GM12874 (cell line): Measurements from ENCODE around the gene INTS6.

ENCODE experiments used
- TF ChIP-seq, protein P1 (sequence below): IDR thresholded peaks from 2 replicates; pipeline ENCODE4 v1.5.1; 2011; ENCODE audit warnings: low read depth, mild to moderate bottlenecking, control low read depth, low read length, moderate library complexity; ENCODE audit not compliant: insufficient read depth

INTS6 gene

DNA sequence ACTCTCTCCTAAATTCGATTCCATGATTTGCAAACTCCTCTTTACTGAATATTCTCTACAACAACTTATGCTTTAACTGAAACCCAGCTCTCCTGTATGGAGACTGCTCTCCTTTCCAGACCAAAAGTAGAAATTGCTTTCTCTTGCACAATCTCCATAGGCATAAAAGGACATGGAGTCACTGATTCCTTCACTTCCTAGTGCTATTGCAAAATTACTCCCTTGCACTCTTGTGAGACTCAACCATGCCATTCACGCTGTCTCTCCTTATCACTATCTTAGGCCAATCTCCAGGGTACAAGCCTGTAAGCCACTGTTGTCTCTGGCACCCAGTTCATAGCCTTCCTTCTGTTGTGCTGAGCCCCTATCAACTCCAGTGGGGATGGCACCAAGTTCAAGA is 82.7 kb downstream of the INTS6 start:
- TF ChIP-seq, protein P1, sequence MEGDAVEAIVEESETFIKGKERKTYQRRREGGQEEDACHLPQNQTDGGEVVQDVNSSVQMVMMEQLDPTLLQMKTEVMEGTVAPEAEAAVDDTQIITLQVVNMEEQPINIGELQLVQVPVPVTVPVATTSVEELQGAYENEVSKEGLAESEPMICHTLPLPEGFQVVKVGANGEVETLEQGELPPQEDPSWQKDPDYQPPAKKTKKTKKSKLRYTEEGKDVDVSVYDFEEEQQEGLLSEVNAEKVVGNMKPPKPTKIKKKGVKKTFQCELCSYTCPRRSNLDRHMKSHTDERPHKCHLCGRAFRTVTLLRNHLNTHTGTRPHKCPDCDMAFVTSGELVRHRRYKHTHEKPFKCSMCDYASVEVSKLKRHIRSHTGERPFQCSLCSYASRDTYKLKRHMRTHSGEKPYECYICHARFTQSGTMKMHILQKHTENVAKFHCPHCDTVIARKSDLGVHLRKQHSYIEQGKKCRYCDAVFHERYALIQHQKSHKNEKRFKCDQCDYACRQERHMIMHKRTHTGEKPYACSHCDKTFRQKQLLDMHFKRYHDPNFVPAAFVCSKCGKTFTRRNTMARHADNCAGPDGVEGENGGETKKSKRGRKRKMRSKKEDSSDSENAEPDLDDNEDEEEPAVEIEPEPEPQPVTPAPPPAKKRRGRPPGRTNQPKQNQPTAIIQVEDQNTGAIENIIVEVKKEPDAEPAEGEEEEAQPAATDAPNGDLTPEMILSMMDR, result no peak

DNA sequence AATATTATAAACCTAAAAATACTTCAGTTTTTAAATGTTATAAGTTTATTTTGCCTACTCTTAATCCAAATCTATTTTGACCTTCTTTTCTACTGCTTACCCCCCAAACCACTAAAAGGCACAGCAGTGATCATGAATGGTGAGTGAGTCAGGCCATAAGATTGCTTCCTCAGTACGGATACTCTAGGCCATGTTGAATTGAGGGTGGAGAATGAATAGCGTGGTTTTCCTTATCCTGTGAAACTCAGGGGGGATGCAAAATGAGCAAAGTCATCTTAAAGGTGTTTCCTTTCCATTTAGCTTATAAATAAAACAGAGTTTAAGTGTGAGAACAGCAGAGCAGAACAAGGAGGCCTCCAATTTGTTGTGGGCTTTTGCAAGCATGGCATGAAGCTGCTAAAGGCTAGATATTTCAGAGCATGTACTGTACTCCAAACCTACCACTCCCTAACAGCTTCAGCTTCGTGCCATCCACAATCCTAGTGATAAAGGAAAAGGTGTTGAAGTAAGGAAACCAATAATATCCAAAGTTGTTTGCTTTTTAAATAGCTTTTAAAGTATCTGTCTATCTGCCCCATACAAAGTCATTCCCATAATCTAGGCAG is 88.3 kb downstream of the INTS6 start:
- TF ChIP-seq, protein P1, result no peak

DNA sequence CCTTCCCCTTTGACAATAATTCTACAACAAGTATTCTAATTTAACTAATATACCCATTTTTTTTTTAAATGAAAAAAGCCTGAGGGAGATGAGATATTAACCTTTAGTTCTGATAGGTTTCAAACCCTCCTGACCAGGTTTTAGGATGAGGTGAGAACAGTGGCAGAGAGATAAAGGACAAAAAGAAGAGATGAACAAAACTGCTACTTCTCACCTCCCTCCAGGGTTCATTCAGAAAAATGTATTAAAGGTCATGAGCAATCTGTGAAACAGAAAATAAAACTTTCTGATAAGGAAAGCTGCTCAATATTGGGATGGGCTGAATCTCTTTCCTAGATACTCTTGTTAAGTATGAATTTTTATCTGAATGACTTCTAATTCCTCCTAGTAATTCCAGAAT is 89.2 kb downstream of the INTS6 start:
- TF ChIP-seq, protein P1, result no peak

DNA sequence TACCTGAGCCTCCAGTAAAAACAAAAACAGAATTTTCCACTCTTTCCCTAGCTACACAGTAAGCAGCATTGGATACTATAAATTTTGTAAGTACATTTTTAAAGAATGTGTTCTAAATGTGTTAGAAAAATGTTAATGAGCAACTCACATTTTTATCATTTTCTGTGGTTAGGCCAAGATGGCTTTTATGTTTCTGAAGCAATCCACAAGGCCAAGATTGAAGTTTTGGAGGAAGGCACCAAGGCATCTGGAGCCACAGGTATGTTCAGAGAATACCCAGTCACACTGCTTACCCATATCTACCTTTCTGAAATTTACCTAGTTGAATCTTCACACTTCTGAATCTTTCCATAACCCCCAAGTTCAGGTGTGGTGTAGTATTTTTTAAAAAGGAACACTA is 91.7 kb downstream of the INTS6 start:
- TF ChIP-seq, protein P1, result no peak

DNA sequence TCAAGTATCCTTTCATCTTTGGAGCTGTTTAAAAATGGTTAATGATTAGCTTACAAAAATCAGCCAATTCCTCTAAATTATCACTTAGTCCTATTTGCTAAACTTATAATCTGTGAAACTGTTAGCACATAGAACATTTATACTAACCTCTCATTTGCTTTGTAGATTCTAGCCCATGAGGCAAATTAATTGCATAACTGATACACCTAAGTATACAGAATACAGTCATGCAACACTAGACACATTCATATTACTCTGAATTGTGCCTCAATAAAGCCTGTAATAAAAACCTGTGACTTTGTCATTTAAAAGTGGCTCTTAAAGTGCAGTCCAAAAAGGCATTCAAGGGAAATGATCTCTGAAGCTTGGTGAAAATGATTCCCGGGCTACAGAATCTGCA is 92.3 kb downstream of the INTS6 start:
- TF ChIP-seq, protein P1, result no peak

DNA sequence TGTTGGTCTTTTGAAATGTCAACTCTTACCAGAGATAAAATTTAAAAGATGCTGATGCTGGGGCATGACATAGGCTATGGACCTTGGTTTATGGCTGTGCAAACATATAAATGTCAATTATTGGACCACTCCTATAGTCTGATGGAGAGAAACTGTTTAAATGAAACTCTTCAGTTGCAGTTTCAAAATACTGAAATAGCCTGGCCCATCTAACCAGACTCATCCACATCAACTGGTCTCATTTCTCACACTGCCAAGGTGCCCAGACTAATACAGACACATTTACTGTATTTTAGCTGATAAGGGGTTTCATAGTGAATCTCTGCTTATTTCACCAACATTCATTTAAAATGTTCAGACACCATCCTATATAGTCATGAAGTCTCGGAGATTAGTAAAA is 93.5 kb downstream of the INTS6 start:
- TF ChIP-seq, protein P1, result no peak

DNA sequence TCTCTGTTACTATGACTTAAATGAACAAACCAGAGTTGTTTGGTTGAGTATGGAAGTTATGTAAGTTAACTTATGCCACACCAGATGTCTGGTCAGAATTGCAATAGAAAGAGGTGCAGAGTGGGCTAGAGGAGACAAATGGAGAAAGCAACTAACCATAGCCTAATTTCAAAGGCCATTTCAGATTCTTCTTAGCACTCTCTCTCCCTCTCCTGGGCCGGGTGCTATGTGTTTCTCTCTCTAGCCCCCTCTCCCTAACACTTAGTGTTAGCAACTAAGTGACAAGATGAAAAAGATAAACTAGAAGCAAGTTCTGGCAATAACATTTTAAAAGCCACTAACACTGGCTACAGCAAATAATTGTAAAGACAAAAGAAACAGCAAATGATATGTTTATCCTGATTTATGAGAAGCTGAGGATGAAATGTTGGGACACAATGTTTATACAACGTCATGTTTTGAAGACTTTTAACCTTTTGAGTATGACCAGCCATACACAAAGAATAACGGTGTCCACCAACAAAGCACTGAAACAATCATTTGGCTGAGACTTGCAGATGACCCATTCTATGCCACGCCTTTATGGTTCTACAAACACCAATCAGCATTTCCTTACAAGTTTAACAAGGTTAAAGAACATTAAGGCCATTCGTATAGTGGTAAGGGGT is 94.8 kb downstream of the INTS6 start:
- TF ChIP-seq, protein P1, result no peak

DNA sequence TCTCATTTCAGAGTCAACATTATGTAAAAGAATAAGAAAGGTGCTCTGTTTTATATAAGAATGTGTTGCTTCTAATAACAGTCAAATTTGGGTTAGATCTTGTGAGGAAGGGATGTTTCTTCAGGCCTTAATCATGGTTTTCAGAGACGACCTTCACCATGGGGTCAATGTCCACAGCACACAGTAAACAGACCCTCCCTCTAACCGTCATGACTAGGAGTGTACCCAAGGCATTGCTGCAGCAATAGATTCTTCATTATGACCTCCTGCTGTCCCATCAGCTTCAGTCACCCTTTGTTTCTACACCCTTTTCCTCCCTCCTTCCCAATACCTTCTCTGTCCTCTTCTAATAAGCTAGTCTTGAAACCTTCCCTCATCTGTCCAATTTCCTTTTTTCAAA is 97.6 kb downstream of the INTS6 start:
- TF ChIP-seq, protein P1, result no peak
